IMR-90 (cell line): ENCODE measurements around the gene PDK4. TPM values are rescaled to one million over a fixed set of nuclear protein-coding genes. Genes with fewer than 3 reads are reported as not detected.

Experiments
- ATAC-seq: fragments of 200-7000 bp; cut with Tn5 transposase; 2 replicates; pipeline ENCODE4 v1.9.1; 2020; ENCODE audit warnings: low read depth, mild to moderate bottlenecking, moderate library complexity
- BruUV-seq: library from RNA; stranded (reverse); fragments of 400-500 nt; replicated peaks from 2 replicates; lab custom pipeline; 2021; lab: Mats Ljungman, UMichigan
- CTCF ChIA-PET: fragments of 300-600 bp; formaldehyde crosslinking; extraction: SDS; loops from one replicate; lab custom pipeline; 2021; ENCODE audit warnings: antibody characterized with exemption; lab: Yijun Ruan, JAX
- POLR2A ChIA-PET: fragments of 300-600 bp; sonication (Branson Sonifier 250); formaldehyde crosslinking; loops from one replicate; lab custom pipeline; 2022; ENCODE audit warnings: antibody characterized with exemption; ENCODE audit not compliant: unreplicated experiment; lab: Charles Lee
- DNase-seq: peaks from one replicate; pipeline ENCODE4 v3.0.0; 2013
- H2AFZ ChIP-seq: replicated peaks from 2 replicates; pipeline ENCODE3; 2013; ENCODE audit warnings: low read length, mild to moderate bottlenecking; ENCODE audit not compliant: poor library complexity
- H2AK5ac ChIP-seq: 2 replicates; pipeline ENCODE4 v1.6.1; 2013; ENCODE audit warnings: low read depth, low read length, inconsistent platforms
- H2AK9ac ChIP-seq: replicated peaks from 2 replicates; pipeline ENCODE3; 2013; ENCODE audit warnings: mild to moderate bottlenecking, low read depth, low read length, moderate library complexity; ENCODE audit not compliant: poor library complexity
- H2BK120ac ChIP-seq: 2 replicates; pipeline ENCODE4 v1.6.1; 2013; ENCODE audit warnings: low read depth, low read length, inconsistent platforms
- H2BK15ac ChIP-seq: 3 replicates; pipeline ENCODE4 v1.6.1; 2013; ENCODE audit warnings: low read depth, low read length, inconsistent platforms
- H2BK20ac ChIP-seq: 2 replicates; pipeline ENCODE4 v1.6.1; 2013; ENCODE audit warnings: low read depth, mild to moderate bottlenecking, inconsistent platforms, low read length, moderate library complexity
- H2BK5ac ChIP-seq: 2 replicates; pipeline ENCODE4 v1.6.1; 2013; ENCODE audit warnings: mild to moderate bottlenecking, low read depth, low read length, inconsistent platforms; ENCODE audit not compliant: poor library complexity, severe bottlenecking
- H3K14ac ChIP-seq: replicated peaks from 2 replicates; pipeline ENCODE4 v1.6.1; 2013; ENCODE audit warnings: low read depth, low read length, inconsistent platforms
- H3K18ac ChIP-seq: 2 replicates; pipeline ENCODE4 v1.6.1; 2013; ENCODE audit warnings: low read depth, low read length, control low read depth
- H3K23ac ChIP-seq: 2 replicates; pipeline ENCODE4 v1.6.1; 2013; ENCODE audit warnings: low read depth, low read length, inconsistent platforms
- H3K27ac ChIP-seq: 2 replicates; pipeline ENCODE4 v1.5.1; 2013; ENCODE audit warnings: mild to moderate bottlenecking, control low read depth, low read length; ENCODE audit not compliant: insufficient read depth
- H3K27me3 ChIP-seq: 2 replicates; pipeline ENCODE4 v1.6.1; 2013; ENCODE audit warnings: low read length; ENCODE audit not compliant: control insufficient read depth, insufficient read depth
- H3K36me3 ChIP-seq: 2 replicates; pipeline ENCODE4 v1.6.1; 2013; ENCODE audit warnings: low read length, mixed read lengths; ENCODE audit not compliant: control insufficient read depth, insufficient read depth
- H3K4ac ChIP-seq: 2 replicates; pipeline ENCODE4 v1.6.1; 2013; ENCODE audit warnings: low read depth, low read length, inconsistent platforms
- H3K4me1 ChIP-seq: 2 replicates; pipeline ENCODE4 v1.6.1; 2013; ENCODE audit warnings: low read length, mixed read lengths; ENCODE audit not compliant: control insufficient read depth, insufficient read depth
- H3K4me2 ChIP-seq: 2 replicates; pipeline ENCODE4 v1.6.1; 2013; ENCODE audit warnings: low read depth, mild to moderate bottlenecking, control low read depth, low read length, moderate library complexity
- H3K4me3 ChIP-seq: 2 replicates; pipeline ENCODE4 v1.5.1; 2013; ENCODE audit warnings: low read depth, mild to moderate bottlenecking, control low read depth, low read length, moderate library complexity; ENCODE audit not compliant: insufficient read depth
- H3K56ac ChIP-seq: 2 replicates; pipeline ENCODE4 v1.6.1; 2013; ENCODE audit warnings: low read length, inconsistent platforms; ENCODE audit not compliant: insufficient read depth; ENCODE audit errors: extremely low read depth
- H3K79me1 ChIP-seq, 2 experiments: 2 replicates each; pipeline ENCODE4 v1.6.1; 2013; ENCODE audit warnings: low read length in 2 of 2, inconsistent platforms in 1 of 2, low read depth in 1 of 2
- H3K9ac ChIP-seq: 2 replicates; pipeline ENCODE4 v1.6.1; 2013; ENCODE audit warnings: low read depth, low read length, control low read depth
- H3K9me1 ChIP-seq: 2 replicates; pipeline ENCODE4 v1.6.1; 2013; ENCODE audit warnings: low read length, inconsistent platforms; ENCODE audit not compliant: insufficient read depth
- H3K9me3 ChIP-seq: 2 replicates; pipeline ENCODE4 v1.6.1; 2013; ENCODE audit warnings: low read length; ENCODE audit not compliant: control insufficient read depth, insufficient read depth
- H4K20me1 ChIP-seq: 2 replicates; pipeline ENCODE4 v1.6.1; 2013; ENCODE audit warnings: low read length, inconsistent platforms; ENCODE audit not compliant: insufficient read depth
- H4K5ac ChIP-seq: 2 replicates; pipeline ENCODE4 v1.6.1; 2013; ENCODE audit warnings: mild to moderate bottlenecking, low read depth, low read length, control low read depth
- H4K8ac ChIP-seq, 2 experiments: 2 replicates each; pipeline ENCODE4 v1.6.1; 2013; ENCODE audit warnings: low read depth in 2 of 2, low read length in 2 of 2, control low read depth in 1 of 2, inconsistent platforms in 1 of 2
- H4K91ac ChIP-seq: 2 replicates; pipeline ENCODE4 v1.6.1; 2013; ENCODE audit warnings: low read depth, low read length, inconsistent platforms; ENCODE audit not compliant: insufficient read depth
- CEBPB ChIP-seq: IDR thresholded peaks from 2 replicates; pipeline ENCODE4 v1.6.1; 2012; ENCODE audit warnings: low read depth, low read length, improper control_type of control experiment
- MAFK ChIP-seq: IDR thresholded peaks from 2 replicates; pipeline ENCODE4 v1.6.1; 2012; ENCODE audit warnings: low read depth, low read length, improper control_type of control experiment
- MAZ ChIP-seq: IDR thresholded peaks from 2 replicates; pipeline ENCODE4 v1.6.1; 2012; ENCODE audit warnings: low read depth, mild to moderate bottlenecking, low read length, improper control_type of control experiment, moderate library complexity, borderline replicate concordance
- NFE2L2 ChIP-seq: fragments of 150-350 bp; IDR thresholded peaks from 2 replicates; pipeline ENCODE4 v1.6.1; 2016; ENCODE audit warnings: low read depth, mild to moderate bottlenecking, low read length
- RCOR1 ChIP-seq: IDR thresholded peaks from 2 replicates; pipeline ENCODE4 v1.6.1; 2012; ENCODE audit warnings: mild to moderate bottlenecking, low read length, improper control_type of control experiment; ENCODE audit not compliant: insufficient replicate concordance
- WGBS, 2 experiments: methylation state at CpG; one replicate each; pipeline versions ENCODE4 v1.1.5 to v1.1.7; 2013; ENCODE audit warnings: missing lambda C conversion rate in 2 of 2; ENCODE audit not compliant: insufficient read length in 1 of 2; ENCODE audit errors: extremely low coverage in 2 of 2; 5-methylcytosine and 5-hydroxymethylcytosine counted together
- dilution Hi-C: fragments of 300-500 bp; cut with HindIII; formaldehyde crosslinking; loops from one replicate; pipeline ENCODE4 v1.14.3; 2018; ENCODE audit warnings: low sequenced_read_pairs; ENCODE audit not compliant: unreplicated experiment
- in situ Hi-C: fragments of 300-500 bp; cut with MboI; formaldehyde crosslinking; loops from 3 replicates; pipeline ENCODE4 v1.14.3; 2019; ENCODE audit warnings: low sequenced_read_pairs, inconsistent platforms, mixed read lengths
- intact Hi-C: fragments of 100-400 bp; cut with micrococcal nuclease; formaldehyde crosslinking; loops from 2 replicates; pipeline ENCODE4 v1.10.0; 2022
- polyA plus RNA-seq, 3 experiments: library from polyadenylated mRNA; depleted of rRNA; stranded (reverse); fragments of >200 nt; gene quantifications; 2 replicates each; pipeline ENCODE4 v1.2.3, GENCODE V29; 2012; ENCODE audit warnings: low replicate concordance in 1 of 3
- total RNA-seq: library from RNA; depleted of rRNA; stranded (reverse); fragments of >200 nt; gene quantifications from 2 replicates; pipeline ENCODE4 v1.2.3, GENCODE V29; 2012
- TF ChIP-seq, protein P1 (sequence below): fragments of 150-350 bp; IDR thresholded peaks from 2 replicates; pipeline ENCODE4 v1.6.1; 2016; ENCODE audit warnings: low read depth, mild to moderate bottlenecking, low read length, moderate library complexity, borderline replicate concordance

PDK4 gene
- total and polyA plus RNA-seq, 2 of the 4 experiments (the other 2 are of a cell fraction): under 0.01 to 0.03 TPM

DNA sequence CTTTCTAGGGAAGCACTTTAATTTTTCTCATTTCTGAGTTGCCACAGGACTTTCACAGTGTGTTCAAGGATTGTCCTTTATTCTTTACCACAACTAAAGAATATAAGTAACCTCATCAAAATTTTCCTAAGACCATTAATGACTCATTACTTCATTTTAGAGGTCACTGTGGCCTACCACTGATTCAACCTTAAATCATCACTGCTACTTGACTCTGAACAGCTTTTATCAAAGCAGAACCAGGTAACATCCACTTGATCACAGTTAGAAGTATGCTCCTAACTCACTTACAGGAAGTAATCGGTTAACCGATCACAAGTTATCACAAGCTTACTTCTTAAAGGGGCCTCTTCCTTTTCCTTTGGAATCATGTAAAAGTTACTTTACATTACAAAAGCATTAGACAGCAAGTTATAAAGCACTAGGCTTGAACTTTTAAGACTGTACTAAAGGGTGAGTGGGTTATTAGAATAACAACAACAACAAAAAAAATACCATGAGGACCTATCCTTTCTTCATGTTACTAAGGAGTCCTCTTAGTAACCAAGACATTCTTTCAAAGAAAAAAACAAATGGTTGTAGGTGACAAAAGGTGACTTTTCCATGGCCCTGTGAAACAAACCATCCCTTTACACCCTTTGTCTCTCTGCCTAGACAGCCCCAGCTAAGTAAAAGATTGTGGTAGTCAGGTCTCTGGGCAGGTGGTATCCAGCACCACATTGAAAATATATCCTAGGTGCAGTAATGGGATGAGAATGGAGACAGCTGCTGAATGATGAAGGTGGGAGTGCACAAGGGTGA is 40.0 kb upstream of the PDK4 start:
- no peak overlapping the region for H2AFZ ChIP-seq
- H3K79me1 ChIP-seq: no peaks in the 10 kb centered on the region
- H2BK15ac ChIP-seq: no peak overlapping the region
- ATAC-seq (no peak), DNase-seq (no peak)
- H3K4ac ChIP-seq: no peak overlapping the region
- H3K4me1 ChIP-seq: no peaks in the 10 kb centered on the region
- H3K18ac ChIP-seq: no peak overlapping the region
- H3K14ac ChIP-seq: no peak overlapping the region
- no peak overlapping the region; the same call in 1 of the 2 replicates for H3K4me2 ChIP-seq
- H3K56ac ChIP-seq: no peak overlapping the region
- no peak overlapping the region for H2BK120ac ChIP-seq
- no peak overlapping the region for H3K4me3 ChIP-seq
- no peak overlapping the region for H4K91ac ChIP-seq
- H3K27ac ChIP-seq: no peak overlapping the region
- H3K36me3 ChIP-seq: no peaks in the 10 kb centered on the region
- BruUV-seq: no TSS peak
- no peak overlapping the region for H2BK5ac ChIP-seq
- H4K8ac ChIP-seq: no peak overlapping the region
- TF ChIP-seq MAZ (no peak), MAFK (no peak), NFE2L2 (no peak), RCOR1 (no peak), CEBPB (no peak)
- TF ChIP-seq, protein P1, sequence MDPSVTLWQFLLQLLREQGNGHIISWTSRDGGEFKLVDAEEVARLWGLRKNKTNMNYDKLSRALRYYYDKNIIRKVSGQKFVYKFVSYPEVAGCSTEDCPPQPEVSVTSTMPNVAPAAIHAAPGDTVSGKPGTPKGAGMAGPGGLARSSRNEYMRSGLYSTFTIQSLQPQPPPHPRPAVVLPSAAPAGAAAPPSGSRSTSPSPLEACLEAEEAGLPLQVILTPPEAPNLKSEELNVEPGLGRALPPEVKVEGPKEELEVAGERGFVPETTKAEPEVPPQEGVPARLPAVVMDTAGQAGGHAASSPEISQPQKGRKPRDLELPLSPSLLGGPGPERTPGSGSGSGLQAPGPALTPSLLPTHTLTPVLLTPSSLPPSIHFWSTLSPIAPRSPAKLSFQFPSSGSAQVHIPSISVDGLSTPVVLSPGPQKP: no peak
- ChIA-PET POLR2A (no interaction called here), CTCF (no interaction called here)
- H3K27me3 ChIP-seq: peaks cover 3% of the 10 kb centered on the region
- H3K9ac ChIP-seq: no peak overlapping the region
- no peak overlapping the region for H4K5ac ChIP-seq
- dilution Hi-C loops (no loop called here), in situ Hi-C loops (no loop called here), intact Hi-C loops (no loop called here)
- H2AK5ac ChIP-seq: no peak overlapping the region
- WGBS, 2 experiments: no CpG with 5 or more reads among the region's 2 CpGs
- peak overlapping the region; percentile 31 for H2AK9ac ChIP-seq
- no peak overlapping the region for H2BK20ac ChIP-seq
- H3K9me1 ChIP-seq: no peaks in the 10 kb centered on the region
- H3K9me3 ChIP-seq: no peaks in the 10 kb centered on the region
- no peaks in the 10 kb centered on the region for H4K20me1 ChIP-seq
- H3K23ac ChIP-seq: no peak overlapping the region
